HCT116 (cell line): ENCODE measurements around the gene IMPA2.

Source experiments
- CTCF ChIP-seq, 3 experiments: fragments of 200-600 bp in 1 of 3; sonication (generic) in 1 of 3; IDR thresholded peaks in 2 of 3; conservative IDR thresholded peaks in 1 of 3; 2 replicates each; pipeline ENCODE4 v1.5.1; 2012 to 2017; ENCODE audit warnings: low read depth in 2 of 3, low read length in 2 of 3, antibody characterized with exemption in 1 of 3, borderline replicate concordance in 1 of 3, control low read depth in 1 of 3, mild to moderate bottlenecking in 1 of 3, mixed read lengths in 1 of 3, mixed run types in 1 of 3, moderate library complexity in 1 of 3; ENCODE audit not compliant: insufficient read depth in 1 of 3
- EGR1 ChIP-seq: IDR thresholded peaks from 2 replicates; pipeline ENCODE4 v1.6.1; 2012; ENCODE audit warnings: low read depth
- EZH2 ChIP-seq: fragments of 200-600 bp; sonication (generic); IDR thresholded peaks from 2 replicates; pipeline ENCODE4 v1.6.1; 2017; ENCODE audit warnings: antibody characterized with exemption, mixed run types
- MAX ChIP-seq: IDR thresholded peaks from 2 replicates; pipeline ENCODE4 v1.6.1; 2012
- POLR2A ChIP-seq: IDR thresholded peaks from 2 replicates; pipeline ENCODE4 v1.7.0; 2011; ENCODE audit warnings: borderline replicate concordance; ENCODE audit not compliant: insufficient read depth, insufficient read length; ENCODE audit errors: extremely low read depth
- POLR2AphosphoS5 ChIP-seq: IDR thresholded peaks from 2 replicates; pipeline ENCODE4 v1.6.1; 2011; ENCODE audit warnings: mild to moderate bottlenecking, low read depth, low read length, moderate library complexity
- SP1 ChIP-seq: IDR thresholded peaks from 2 replicates; pipeline ENCODE4 v1.6.1; 2012; ENCODE audit warnings: low read depth
- ZBTB33 ChIP-seq: IDR thresholded peaks from 2 replicates; pipeline ENCODE4 v1.6.1; 2011; ENCODE audit warnings: mild to moderate bottlenecking, low read length, moderate library complexity; ENCODE audit not compliant: insufficient replicate concordance; ENCODE audit errors: extremely low read depth
- ZFX ChIP-seq: fragments of 450-650 bp; IDR thresholded peaks from 2 replicates; pipeline ENCODE4 v1.6.1; 2017

GRCh38 chr18:11991021-11991795 is 9.9 kb downstream of the IMPA2 start:
- no peak for TF ChIP-seq POLR2AphosphoS5
- TF ChIP-seq MAX = no peak
- no peak for TF ChIP-seq EZH2
- TF ChIP-seq POLR2A = no peak
- no peak for TF ChIP-seq CTCF (IDR thresholded peaks at IDR 0.05 in 2 of 3, conservative IDR thresholded peaks at IDR 0.05 in 1 of 3; ENCODE audit: borderline replicate concordance in 1 of 3, insufficient read depth in 1 of 3, low read depth in 2 of 3, low read length in 2 of 3)
- TF ChIP-seq ZBTB33 = no peak
- no peak for TF ChIP-seq EGR1
- TF ChIP-seq ZFX = no peak
- no peak for TF ChIP-seq SP1
